B cell (primary cell): ENCODE results near the gene GRXCR2. TPM values are rescaled to one million over a fixed set of nuclear protein-coding genes. Genes with fewer than 3 reads are reported as not detected.

ENCODE experiments used
- ATAC-seq: fragments of 200-7000 bp; cut with Tn5 transposase; one replicate; pipeline ENCODE4 v1.10.0; 2021; ENCODE audit warnings: low read depth, mild to moderate bottlenecking, moderate number of reproducible peaks, moderate library complexity
- CTCF ChIA-PET: fragments of 350-600 bp; sonication (Branson Sonifier 250); formaldehyde crosslinking; loops from one replicate; lab custom pipeline; 2021; ENCODE audit warnings: antibody characterized with exemption, inconsistent platforms; lab: Charles Lee
- POLR2A ChIA-PET: fragments of 350-600 bp; sonication (Branson Sonifier 250); formaldehyde crosslinking; loops from one replicate; lab custom pipeline; 2021; ENCODE audit warnings: antibody characterized with exemption; lab: Charles Lee
- DNase-seq: peaks from one replicate; pipeline ENCODE4 v3.0.0; 2013
- H2AFZ ChIP-seq: 2 replicates; pipeline ENCODE4 v1.6.1; 2012; ENCODE audit warnings: mild to moderate bottlenecking, low read depth, low read length; ENCODE audit not compliant: insufficient read depth, poor library complexity, severe bottlenecking
- H3K27ac ChIP-seq, 2 donors: 1 replicate in 1 of 2; 2 replicates in 1 of 2; pipeline ENCODE4 v1.5.1; 2012 to 2013; ENCODE audit warnings: low read length in 2 of 2, mild to moderate bottlenecking in 2 of 2, moderate library complexity in 1 of 2
- H3K27me3 ChIP-seq, 4 experiments: fragments of 200-600 bp in 1 of 4; sonication (generic) in 1 of 4; replicated peaks in 1 of 4; 1 replicate in 2 of 4; 2 replicates in 2 of 4; pipeline versions ENCODE4 v1.6.1 to v1.7.0; 2013 to 2016; ENCODE audit warnings: low read length in 3 of 4, mild to moderate bottlenecking in 2 of 4, mixed read lengths in 1 of 4, moderate library complexity in 1 of 4; ENCODE audit not compliant: insufficient read depth in 4 of 4, control insufficient read depth in 3 of 4; ENCODE audit errors: control extremely low read depth in 1 of 4
- H3K36me3 ChIP-seq, 2 experiments: replicated peaks in 1 of 2; 1 replicate in 1 of 2; 2 replicates in 1 of 2; pipeline versions ENCODE4 v1.6.1 to v1.7.1; 2013; ENCODE audit warnings: low read length in 1 of 2; ENCODE audit not compliant: insufficient read depth in 2 of 2, control insufficient read depth in 1 of 2; ENCODE audit errors: control extremely low read depth in 1 of 2, extremely low read depth in 1 of 2
- H3K4me1 ChIP-seq, 2 donors: fragments of 200-600 bp in 1 of 2; sonication (generic) in 1 of 2; 1 replicate in 1 of 2; 2 replicates in 1 of 2; pipeline versions ENCODE4 v1.5.1 to v1.6.1; 2013 to 2017; ENCODE audit warnings: low read length in 2 of 2; ENCODE audit not compliant: control insufficient read depth in 2 of 2, insufficient read depth in 2 of 2
- H3K4me2 ChIP-seq: replicated peaks from 2 replicates; pipeline ENCODE3; 2012; ENCODE audit warnings: mild to moderate bottlenecking, low read depth, low read length; ENCODE audit not compliant: poor library complexity, severe bottlenecking
- H3K4me3 ChIP-seq, 5 experiments: fragments of 200-600 bp in 1 of 5; sonication (generic) in 1 of 5; 1 replicate in 3 of 5; 2 replicates in 2 of 5; pipeline versions ENCODE4 v1.5.1 to v1.7.0; 2011 to 2016; ENCODE audit warnings: low read length in 4 of 5, mild to moderate bottlenecking in 4 of 5, low read depth in 2 of 5, control low read depth in 1 of 5, moderate library complexity in 1 of 5; ENCODE audit not compliant: insufficient read depth in 1 of 5; ENCODE audit errors: control extremely low read depth in 1 of 5, extremely low read depth in 1 of 5
- H3K79me2 ChIP-seq: fragments of 200-600 bp; sonication (generic); one replicate; pipeline ENCODE4 v1.6.0; 2016; ENCODE audit warnings: low read length; ENCODE audit not compliant: control insufficient read depth, insufficient read depth
- H3K9ac ChIP-seq: fragments of 200-600 bp; sonication (generic); 2 replicates; pipeline ENCODE4 v1.6.1; 2017; ENCODE audit warnings: mild to moderate bottlenecking, low read length, moderate library complexity
- H3K9me3 ChIP-seq, 3 donors: one replicate each; pipeline versions ENCODE4 v1.6.1 to v1.7.1; 2013; ENCODE audit warnings: low read length in 2 of 3; ENCODE audit not compliant: control insufficient read depth in 2 of 3, insufficient read depth in 1 of 3; ENCODE audit errors: control extremely low read depth in 1 of 3
- H4K20me1 ChIP-seq: 2 replicates; pipeline ENCODE4 v1.6.0; 2012; ENCODE audit warnings: mild to moderate bottlenecking, low read length; ENCODE audit not compliant: insufficient read depth, control insufficient read depth, poor library complexity, severe bottlenecking
- H3K27ac Mint-ChIP-seq: one replicate; pipeline ENCODE4 v1.8.0; 2021; ENCODE audit warnings: mixed read lengths
- H3K27me3 Mint-ChIP-seq: one replicate; pipeline ENCODE4 v1.8.0; 2021; ENCODE audit warnings: mixed read lengths
- H3K4me1 Mint-ChIP-seq: one replicate; pipeline ENCODE4 v1.8.0; 2021; ENCODE audit warnings: mixed read lengths
- H3K4me3 Mint-ChIP-seq: one replicate; pipeline ENCODE4 v1.8.0; 2021; ENCODE audit warnings: mixed read lengths
- H3K9me3 Mint-ChIP-seq: one replicate; pipeline ENCODE4 v1.8.0; 2022; ENCODE audit warnings: mixed read lengths; ENCODE audit not compliant: insufficient read depth
- CTCF ChIP-seq: fragments of 200-600 bp; IDR thresholded peaks from one replicate; pipeline ENCODE4 v1.8.0; 2022; ENCODE audit warnings: antibody characterized with exemption, mild to moderate bottlenecking
- EZH2 ChIP-seq: IDR thresholded peaks from 2 replicates; pipeline ENCODE4 v1.6.1; 2012; ENCODE audit warnings: borderline replicate concordance, low read depth, mild to moderate bottlenecking, moderate library complexity, low read length; ENCODE audit not compliant: insufficient read depth, poor library complexity, severe bottlenecking
- WGBS: methylation state at CpG from one replicate; pipeline ENCODE4 v1.1.5; 2013; ENCODE audit warnings: missing lambda C conversion rate; ENCODE audit not compliant: insufficient coverage; 5-methylcytosine and 5-hydroxymethylcytosine counted together
- intact Hi-C: fragments of 100-400 bp; cut with micrococcal nuclease; formaldehyde crosslinking; loops from one replicate; pipeline ENCODE4 v1.10.0; 2022
- polyA plus RNA-seq: library from polyadenylated mRNA; depleted of rRNA; stranded (reverse); fragments of >200 nt; gene quantifications from 2 replicates; pipeline ENCODE4 v1.2.3, GENCODE V29; 2012
- total RNA-seq, 2 donors: library from RNA; stranded (reverse); fragments of 120-200 nt in 1 of 2; gene quantifications; 1 replicate in 1 of 2; 2 replicates in 1 of 2; pipeline versions ENCODE4 v1.2.3 to v1.2.4, GENCODE V29; 2013 to 2022

GRXCR2 gene
- total and polyA plus RNA-seq, 2 donors (not counting 1 experiment from before 2014, with no cell fraction given) = not detected

GRCh38 chr5:145863003-145863402 lies 9.8 kb downstream of the GRXCR2 start:
- Histone ChIP-seq H4K20me1 (no peaks in the 10 kb centered on the region), H3K4me2 (no peak overlapping the region), H3K9me3 (no peaks in the 10 kb centered on the region), H3K27me3 (peaks cover 0 to 6% (median 4%) of the 10 kb centered on the region in 4 experiments), H3K36me3 (no peaks in the 10 kb centered on the region), H3K27ac (no peak overlapping the region), H3K79me2 (no peaks in the 10 kb centered on the region), H3K4me3 (no peak overlapping the region), H3K9ac (no peak overlapping the region), H2AFZ (no peak overlapping the region), H3K4me1 (no peaks in the 10 kb centered on the region)
- DNase-seq (no peak), ATAC-seq (no peak)
- TF ChIP-seq EZH2 (no peak), CTCF (no peak)
- POLR2A ChIA-PET = no interaction called here
- Mint-ChIP-seq H3K9me3 (no peaks in the 10 kb centered on the region), H3K27ac (no peak overlapping the region), H3K27me3 (peaks cover 26% of the 10 kb centered on the region), H3K4me3 (no peak overlapping the region), H3K4me1 (no peaks in the 10 kb centered on the region)
- intact Hi-C loops = no loop called here
- WGBS = 86% methylated on average over 1 of the region's 3 CpGs
- CTCF ChIA-PET = no interaction called here

DNA sequence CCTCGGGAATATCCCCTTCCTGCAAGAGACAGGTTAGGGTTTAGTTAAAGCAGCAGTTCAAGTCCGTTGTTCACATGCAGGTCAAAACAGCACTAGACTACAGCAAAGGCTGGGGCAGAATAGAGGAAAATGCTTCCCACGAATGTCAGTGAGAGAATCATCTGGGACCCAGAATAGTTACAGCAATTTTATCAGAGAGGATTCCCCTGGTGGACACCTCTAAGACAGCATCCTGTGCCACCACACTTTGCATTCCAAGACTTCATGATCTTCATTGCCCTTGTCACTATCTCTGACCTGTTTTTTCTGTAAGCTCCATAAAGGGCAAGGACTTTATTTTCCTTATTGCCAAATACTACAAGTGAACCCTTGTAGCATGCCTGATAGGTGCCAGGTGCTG lies 12.9 kb downstream of the GRXCR2 start:
- Histone ChIP-seq H3K36me3 (no peaks in the 10 kb centered on the region), H3K4me3 (no peak overlapping the region), H3K9ac (no peak overlapping the region), H3K79me2 (no peaks in the 10 kb centered on the region), H3K9me3 (no peaks in the 10 kb centered on the region), H3K4me1 (peaks cover 0 to 3% of the 10 kb centered on the region in 2 donors), H3K27me3 (peaks cover 0 to 10% (median 4%) of the 10 kb centered on the region in 4 experiments), H3K27ac (no peak overlapping the region), H2AFZ (no peak overlapping the region), H3K4me2 (no peak overlapping the region), H4K20me1 (no peaks in the 10 kb centered on the region)
- DNase-seq (no peak), ATAC-seq (no peak)
- 100% methylated on average over 2 of the region's 3 CpGs for WGBS
- ChIA-PET POLR2A (no interaction called here), CTCF (interaction anchor here (0.8 kb wide), 1 partner anchor 10 kb away, joined by 3 read pairs; no protein-coding TSS in a partner anchor)
- H3K9me3 Mint-ChIP-seq = no peaks in the 10 kb centered on the region
- H3K27me3 Mint-ChIP-seq = peaks cover 30% of the 10 kb centered on the region
- no peak overlapping the region for H3K4me3 Mint-ChIP-seq
- peaks cover 4% of the 10 kb centered on the region for H3K4me1 Mint-ChIP-seq
- no peak for TF ChIP-seq EZH2
- TF ChIP-seq CTCF = no peak
- intact Hi-C loops = no loop called here
- no peak overlapping the region for H3K27ac Mint-ChIP-seq
